MG63 (cell line): Measurements from ENCODE around the gene XRCC1. TPM values are rescaled to one million over a fixed set of nuclear protein-coding genes. Genes with fewer than 3 reads are reported as not detected.

Experiments
- DNase-seq: peaks from one replicate; pipeline ENCODE4 v3.0.0-alpha.2; 2020
- H3K27me3 ChIP-seq: fragments of 250-450 bp; sonication (Bioruptor Pico); 2 replicates; pipeline ENCODE4 v1.5.1; 2020; ENCODE audit warnings: mild to moderate bottlenecking, moderate library complexity
- H3K36me3 ChIP-seq: fragments of 250-450 bp; sonication (Bioruptor Pico); 2 replicates; pipeline ENCODE4 v1.5.1; 2020; ENCODE audit warnings: mild to moderate bottlenecking, moderate library complexity
- H3K4me3 ChIP-seq: fragments of 250-450 bp; sonication (Bioruptor Pico); 2 replicates; pipeline ENCODE4 v1.5.1; 2020; ENCODE audit warnings: mild to moderate bottlenecking, moderate library complexity
- H3K9me3 ChIP-seq: fragments of 250-450 bp; sonication (Bioruptor Pico); 2 replicates; pipeline ENCODE4 v1.5.1; 2020; ENCODE audit warnings: mild to moderate bottlenecking, moderate library complexity
- total RNA-seq: library from RNA; depleted of rRNA; stranded (reverse); fragments of >200 nt; shearing (Covaris generic); gene quantifications from 2 replicates; pipeline ENCODE4 v1.2.3, GENCODE V29; 2014; ENCODE audit warnings: low replicate concordance; rRNA removed

The XRCC1 gene
- total RNA-seq, 1 experiment from 2014 or later, result 59.3 TPM

GRCh38 chr19:43498233-43498842, 77.0 kb downstream of the XRCC1 start:
- Histone ChIP-seq H3K36me3 (peaks cover 6% of the 10 kb centered on the region; the same call in 1 of the 2 replicates), H3K4me3 (no peak overlapping the region), H3K27me3 (no peaks in the 10 kb centered on the region), H3K9me3 (no peaks in the 10 kb centered on the region)
- no peak for DNase-seq

- no peak for DNase-seq
- peaks cover 6% of the 10 kb centered on the region; the same call in 1 of the 2 replicates for H3K36me3 ChIP-seq
Observed at GRCh38 chr19:43496960-43497359, 78.4 kb downstream of the XRCC1 start.

DNA sequence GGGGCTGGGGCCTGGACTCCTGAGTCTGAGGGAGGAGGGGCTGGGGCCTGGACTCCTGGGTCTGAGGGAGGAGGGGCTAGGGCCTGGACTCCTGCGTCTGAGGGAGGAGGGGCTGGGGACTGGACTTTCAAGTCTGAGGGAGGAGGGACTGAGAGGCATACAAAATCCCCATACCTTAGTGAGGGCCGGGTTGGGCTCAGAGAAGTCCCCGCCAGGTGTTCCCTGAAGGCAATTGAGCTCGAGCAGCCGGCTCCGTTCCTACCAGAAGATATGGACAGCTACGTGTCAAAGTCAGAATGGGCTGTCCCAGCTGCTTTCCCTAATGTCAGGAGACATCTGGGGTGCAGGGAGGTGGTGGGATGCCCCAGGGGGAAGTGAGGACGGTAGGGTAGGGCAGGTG, 80.2 kb downstream of the XRCC1 start:
- no peak for DNase-seq
- H3K27me3 ChIP-seq, result no peaks in the 10 kb centered on the region
- no peak overlapping the region for H3K4me3 ChIP-seq

More at GRCh38 chr19:43496960-43497359, 78.4 kb downstream of the XRCC1 start:
- H3K27me3 ChIP-seq, result no peaks in the 10 kb centered on the region
- no peak overlapping the region for H3K4me3 ChIP-seq
- no peaks in the 10 kb centered on the region for H3K9me3 ChIP-seq

More for the DNA sequence above, 80.2 kb downstream of the XRCC1 start:
- peaks cover 6% of the 10 kb centered on the region; the same call in 1 of the 2 replicates for H3K36me3 ChIP-seq
- no peaks in the 10 kb centered on the region for H3K9me3 ChIP-seq

Other genes starting within 250 kb of the XRCC1 start
- gene CD177, start 221.8 kb downstream of the XRCC1 start, total RNA-seq, result 2.7 and 4.9 TPM in 2 replicates
- not detected in 2 replicates for gene TEX101, start 160.6 kb downstream of the XRCC1 start, total RNA-seq
- not detected in 2 replicates for gene LYPD3, start 109.9 kb downstream of the XRCC1 start, total RNA-seq
- gene PHLDB3, start 70.8 kb downstream of the XRCC1 start, total RNA-seq, result 3.5 and 10.5 TPM in 2 replicates
- 76.7 and 101 TPM in 2 replicates for gene ETHE1, start 48.3 kb downstream of the XRCC1 start, total RNA-seq
- gene ZNF575, start 42.3 kb downstream of the XRCC1 start, total RNA-seq, result not detected in 2 replicates
- gene PINLYP, start 274 bp upstream of the XRCC1 start, total RNA-seq, result 2.3 TPM in 1 of 2 replicates, not detected in the other
- gene IRGQ, start 20.6 kb upstream of the XRCC1 start, total RNA-seq, result 13.3 and 16.9 TPM in 2 replicates
- gene ZNF576, start 21.1 kb upstream of the XRCC1 start, total RNA-seq, result 15.9 and 26.1 TPM in 2 replicates
- not detected in 2 replicates for gene SRRM5, start 36.6 kb upstream of the XRCC1 start, total RNA-seq
- 45.8 and 101 TPM in 2 replicates for gene ZNF428, start 44.1 kb upstream of the XRCC1 start, total RNA-seq
- 0.22 and 3.0 TPM in 2 replicates for gene CADM4, start 64.3 kb upstream of the XRCC1 start, total RNA-seq
- 14.7 and 43.2 TPM in 2 replicates for gene PLAUR, start 94.6 kb upstream of the XRCC1 start, total RNA-seq
- not detected in 2 replicates for gene IRGC, start 140.5 kb upstream of the XRCC1 start, total RNA-seq
- gene SMG9, start 179.4 kb upstream of the XRCC1 start, total RNA-seq, result 40.8 and 58.6 TPM in 2 replicates
- 5.0 and 6.1 TPM in 2 replicates for gene KCNN4, start 205.4 kb upstream of the XRCC1 start, total RNA-seq
- not detected in 2 replicates for gene LYPD5, start 226.9 kb upstream of the XRCC1 start, total RNA-seq